HEK293 (cell line): ENCODE results near the gene SLC9A9.

Experiments
- ZNF121 ChIP-seq: fragments of 450-650 bp; formaldehyde crosslinking; IDR thresholded peaks from 2 replicates; pipeline ENCODE4 v1.5.1; 2016; ENCODE audit warnings: missing biosample characterization, missing genetic modification characterization
- ZXDB ChIP-seq: fragments of 450-650 bp; formaldehyde crosslinking; IDR thresholded peaks from 2 replicates; pipeline ENCODE4 v1.5.1; 2016; ENCODE audit warnings: missing biosample characterization, missing genetic modification characterization

GRCh38 chr3:143578810-143579435 lies 269.3 kb downstream of the SLC9A9 start:
- TF ChIP-seq ZNF121 (tag by site-specific recombination) (no peak), ZXDB (tag by site-specific recombination) (no peak)
